H1 (cell line): Measurements from ENCODE around the gene TRAK1. TPM values are rescaled to one million over a fixed set of nuclear protein-coding genes. Genes with fewer than 3 reads are reported as not detected.

ENCODE experiments used
- CTCF ChIA-PET: fragments of 300-600 bp; sonication (Branson Sonifier 250); formaldehyde crosslinking; loops from one replicate; lab custom pipeline; 2021; ENCODE audit not compliant: partially characterized antibody; lab: Charles Lee
- POLR2A ChIA-PET: fragments of 300-600 bp; sonication (Branson Sonifier 250); formaldehyde crosslinking; loops from one replicate; lab custom pipeline; 2021; ENCODE audit warnings: inconsistent platforms; ENCODE audit not compliant: partially characterized antibody; lab: Charles Lee
- DNase-seq, 2 experiments: peaks; one replicate each; pipeline versions ENCODE4 v3.0.0 to v3.0.0-alpha.2; 2010 to 2022; ENCODE audit warnings: low spot score in 2 of 2, low read depth in 1 of 2, mixed read lengths in 1 of 2
- FAIRE-seq: peaks from 2 replicates; lab custom pipeline; 2011; peaks lifted over from hg19 to GRCh38; lab: Jason Lieb, UNC
- H2AFZ ChIP-seq: 2 replicates; pipeline ENCODE4 v1.8.1; 2012; ENCODE audit warnings: low read length, inconsistent platforms
- H2AK5ac ChIP-seq: 2 replicates; pipeline ENCODE4 v1.6.1; 2013; ENCODE audit warnings: low read depth, low read length
- H2BK120ac ChIP-seq: replicated peaks from 2 replicates; pipeline ENCODE3; 2013; ENCODE audit warnings: low read depth, low read length, inconsistent platforms
- H2BK12ac ChIP-seq: 2 replicates; pipeline ENCODE4 v1.6.1; 2013; ENCODE audit warnings: low read depth, low read length
- H2BK15ac ChIP-seq: 2 replicates; pipeline ENCODE4 v1.6.1; 2013; ENCODE audit warnings: low read length
- H2BK20ac ChIP-seq: 2 replicates; pipeline ENCODE4 v1.6.1; 2013; ENCODE audit warnings: low read length
- H2BK5ac ChIP-seq: 2 replicates; pipeline ENCODE4 v1.6.1; 2013; ENCODE audit warnings: low read depth, low read length
- H3K14ac ChIP-seq: 2 replicates; pipeline ENCODE4 v1.6.1; 2013; ENCODE audit warnings: inconsistent platforms; ENCODE audit not compliant: insufficient read length
- H3K18ac ChIP-seq: 2 replicates; pipeline ENCODE4 v1.6.1; 2013; ENCODE audit warnings: low read length; ENCODE audit errors: extremely low read depth
- H3K23ac ChIP-seq: 2 replicates; pipeline ENCODE4 v1.6.1; 2013; ENCODE audit warnings: inconsistent platforms; ENCODE audit not compliant: insufficient read length
- H3K23me2 ChIP-seq: 2 replicates; pipeline ENCODE4 v1.6.1; 2013; ENCODE audit warnings: low read depth, low read length
- H3K27ac ChIP-seq: 2 replicates; pipeline ENCODE4 v1.6.1; 2011; ENCODE audit warnings: low read depth, low read length, inconsistent platforms
- H3K27me3 ChIP-seq, 4 experiments: replicated peaks in 1 of 4; 1 replicate in 1 of 4; 2 replicates in 3 of 4; pipeline versions ENCODE4 v1.6.1 to v1.8.1; 2011 to 2013; ENCODE audit warnings: low read length in 3 of 4, mild to moderate bottlenecking in 3 of 4, inconsistent platforms in 2 of 4, mixed read lengths in 2 of 4, moderate library complexity in 1 of 4; ENCODE audit not compliant: control insufficient read depth in 3 of 4, insufficient read depth in 3 of 4; ENCODE audit errors: extremely low read depth in 1 of 4
- H3K36me3 ChIP-seq, 4 experiments: 2 replicates each; pipeline versions ENCODE4 v1.6.1 to v1.8.1; 2011 to 2013; ENCODE audit warnings: mild to moderate bottlenecking in 4 of 4, low read length in 3 of 4, moderate library complexity in 2 of 4, control low read depth in 1 of 4, inconsistent platforms in 1 of 4; ENCODE audit not compliant: insufficient read depth in 4 of 4, control insufficient read depth in 2 of 4
- H3K4ac ChIP-seq: replicated peaks from 2 replicates; pipeline ENCODE3; 2013; ENCODE audit warnings: low read length, low read depth, mixed read lengths, inconsistent platforms; ENCODE audit not compliant: insufficient read length
- H3K4me1 ChIP-seq, 4 experiments: replicated peaks in 1 of 4; 1 replicate in 1 of 4; 2 replicates in 3 of 4; pipeline versions ENCODE4 v1.6.1 to v1.8.1; 2011 to 2013; ENCODE audit warnings: low read length in 3 of 4, inconsistent platforms in 2 of 4, mixed read lengths in 1 of 4; ENCODE audit not compliant: insufficient read depth in 4 of 4, control insufficient read depth in 3 of 4
- H3K4me2 ChIP-seq, 2 experiments: 2 replicates each; pipeline versions ENCODE4 v1.6.1 to v1.8.1; 2011 to 2013; ENCODE audit warnings: low read depth in 2 of 2, low read length in 2 of 2, control low read depth in 1 of 2, inconsistent platforms in 1 of 2, mild to moderate bottlenecking in 1 of 2; ENCODE audit not compliant: insufficient read depth in 1 of 2
- H3K4me3 ChIP-seq, 4 experiments: fragments of 200-600, 300-600 bp in 1 of 4; sonication (generic), shearing (Covaris generic), sonication (Bioruptor Twin) in 1 of 4; 2 replicates each; pipeline versions ENCODE4 v1.5.1 to v1.8.1; 2011 to 2016; ENCODE audit warnings: low read length in 4 of 4, low read depth in 3 of 4, control low read depth in 2 of 4, inconsistent platforms in 2 of 4, mild to moderate bottlenecking in 2 of 4, mixed read lengths in 1 of 4, moderate library complexity in 1 of 4; ENCODE audit not compliant: insufficient read depth in 2 of 4; ENCODE audit errors: extremely low read depth in 1 of 4
- H3K56ac ChIP-seq: replicated peaks from 2 replicates; pipeline ENCODE3; 2013; ENCODE audit warnings: low read depth, mild to moderate bottlenecking, mixed read lengths, low read length, inconsistent platforms; ENCODE audit not compliant: insufficient read length
- H3K79me1 ChIP-seq: 2 replicates; pipeline ENCODE4 v1.6.1; 2013; ENCODE audit warnings: low read depth, low read length, control low read depth
- H3K79me2 ChIP-seq, 2 experiments: 2 replicates each; pipeline versions ENCODE4 v1.6.1 to v1.8.1; 2012 to 2013; ENCODE audit warnings: low read length in 2 of 2, mild to moderate bottlenecking in 2 of 2, inconsistent platforms in 1 of 2; ENCODE audit not compliant: insufficient read depth in 2 of 2, control insufficient read depth in 1 of 2
- H3K9ac ChIP-seq, 4 experiments: replicated peaks in 1 of 4; 1 replicate in 1 of 4; 2 replicates in 3 of 4; pipeline versions ENCODE4 v1.6.1 to v1.8.1; 2011 to 2013; ENCODE audit warnings: low read depth in 3 of 4, low read length in 3 of 4, control low read depth in 2 of 4, mild to moderate bottlenecking in 2 of 4, moderate library complexity in 2 of 4, inconsistent platforms in 1 of 4; ENCODE audit errors: extremely low read depth in 1 of 4
- H3K9me3 ChIP-seq, 2 experiments: 2 replicates each; pipeline versions ENCODE4 v1.6.1 to v1.8.1; 2012 to 2013; ENCODE audit warnings: mild to moderate bottlenecking in 2 of 2, moderate library complexity in 2 of 2, control low read depth in 1 of 2, inconsistent platforms in 1 of 2, low read depth in 1 of 2, low read length in 1 of 2, mixed read lengths in 1 of 2; ENCODE audit not compliant: insufficient read depth in 2 of 2
- H4K20me1 ChIP-seq, 2 experiments: replicated peaks in 1 of 2; 2 replicates each; pipeline versions ENCODE3 to v1.8.1; 2011 to 2013; ENCODE audit warnings: inconsistent platforms in 2 of 2, low read length in 2 of 2, mild to moderate bottlenecking in 1 of 2; ENCODE audit not compliant: insufficient read depth in 2 of 2, control insufficient read depth in 1 of 2
- H4K5ac ChIP-seq: 2 replicates; pipeline ENCODE4 v1.6.1; 2013; ENCODE audit warnings: low read length, low read depth, mixed read lengths, inconsistent platforms; ENCODE audit not compliant: insufficient read length
- H4K8ac ChIP-seq: 2 replicates; pipeline ENCODE4 v1.8.0; 2013; ENCODE audit warnings: mild to moderate bottlenecking, moderate library complexity, low read length, inconsistent platforms; ENCODE audit not compliant: insufficient read depth; ENCODE audit errors: extremely low read depth
- H4K91ac ChIP-seq: replicated peaks from 2 replicates; pipeline ENCODE3; 2013; ENCODE audit warnings: low read length, mixed read lengths, inconsistent platforms; ENCODE audit not compliant: insufficient read length
- CEBPB ChIP-seq: IDR thresholded peaks from 2 replicates; pipeline ENCODE4 v1.6.1; 2012; ENCODE audit warnings: low read depth, low read length
- E2F6 ChIP-seq: IDR thresholded peaks from 2 replicates; pipeline ENCODE4 v1.6.1; 2012; ENCODE audit warnings: inconsistent platforms
- RFX5 ChIP-seq: IDR thresholded peaks from 2 replicates; pipeline ENCODE4 v1.6.1; 2011; ENCODE audit warnings: low read depth, low read length, improper control_type of control experiment, borderline replicate concordance
- WGBS, 2 experiments: shearing (Covaris generic) in 1 of 2; methylation state at CpG; one replicate each; pipeline versions ENCODE4 v1.1.6 to v1.1.7; 2013 to 2015; ENCODE audit warnings: low lambda C conversion rate in 2 of 2, mixed read lengths in 2 of 2, inconsistent platforms in 1 of 2, low coverage in 1 of 2, missing lambda C conversion rate in 1 of 2; ENCODE audit not compliant: insufficient replicate concordance in 2 of 2, insufficient coverage in 1 of 2, insufficient read length in 1 of 2; ENCODE audit errors: extremely low coverage in 1 of 2, missing lambda C conversion rate in 1 of 2; 5-methylcytosine and 5-hydroxymethylcytosine counted together
- polyA plus RNA-seq, 7 experiments: library from polyadenylated mRNA; depleted of rRNA in 3 of 7; stranded (reverse) in 5 of 7; unstranded in 2 of 7; fragments of >200 nt in 5 of 7; fragments of 200-250 nt in 2 of 7; gene quantifications; 1 replicate in 5 of 7; 2 replicates in 1 of 7; 4 replicates in 1 of 7; pipeline versions ENCODE4 v1.2.1 to v1.2.3, GENCODE V29; 2011 to 2013; ENCODE audit warnings: missing spikeins in 2 of 7, mixed read lengths in 2 of 7
- total RNA-seq: library from RNA; stranded (reverse); fragmentation: NEBNext Ultra II Directional; extraction: Animal tissue kit (Norgen Biotek cat#: 25700); gene quantifications from 2 replicates; pipeline ENCODE4 v1.2.1, GENCODE V29; 2021

Gene TRAK1
- total and polyA plus RNA-seq, 2 of the 8 experiments (the other 6 are each of a cell fraction or from before 2014, with no cell fraction given), result 21.3 to 32.7 TPM

GRCh38 chr3:42094128-42094527 is 3.0 kb downstream of the TRAK1 start:
- Histone ChIP-seq H4K5ac (no peak overlapping the region), H4K91ac (peak overlapping the region; percentile 35), H3K56ac (no peak overlapping the region), H3K79me2 (no peaks in the 10 kb centered on the region; a peak in 1 of 4 replicates), H2BK15ac (0 out of 2 replicates have a peak overlapping the region, but pooled peaks have one; percentile 40), H3K23ac (no peak overlapping the region), H2BK20ac (no peak overlapping the region), H3K23me2 (no peaks in the 10 kb centered on the region), H3K79me1 (no peaks in the 10 kb centered on the region; the same call in 1 of the 2 replicates), H3K9me3 (no peaks in the 10 kb centered on the region), H3K4me1 (peaks cover 1 to 5% (median 2%) of the 10 kb centered on the region in 4 experiments; a peak in 4 of 7 replicates), H4K20me1 (no peaks in the 10 kb centered on the region), H2BK120ac (no peak overlapping the region), H3K14ac (no peak overlapping the region), H2AK5ac (no peak overlapping the region), H3K36me3 (peaks cover 0 to 4% (median 0%) of the 10 kb centered on the region in 4 experiments; a peak in 1 of 8 replicates), H3K9ac (no peak overlapping the region), H3K4me3 (no peak overlapping the region), H2BK5ac (no peak overlapping the region), H3K18ac (no peak overlapping the region), H2AFZ (no peak overlapping the region), H2BK12ac (no peak overlapping the region), H4K8ac (no peak overlapping the region; the same call in 1 of the 2 replicates), H3K4me2 (no peak overlapping the region), H3K27me3 (no peaks in the 10 kb centered on the region), H3K27ac (no peak overlapping the region), H3K4ac (no peak overlapping the region)
- DNase-seq (no peak), FAIRE-seq (no peak)
- TF ChIP-seq CEBPB (no peak), RFX5 (no peak), E2F6 (no peak)
- ChIA-PET POLR2A (interaction anchor here (1.4 kb wide), 1 partner anchor 10 kb away, joined by 3 read pairs; no protein-coding TSS in a partner anchor), CTCF (interaction anchor here (1.2 to 3.1 kb wide), 7 partner anchors 9 to 98 kb away, joined by 3 to 14 read pairs (median 4); no protein-coding TSS in a partner anchor)
- 84% methylated on average over 4 of the region's 4 CpGs; no CpG with 5 or more reads in 1 of the 2 experiments for WGBS, 2 experiments
